Measurements from ENCODE around the gene NOL9. TPM values are rescaled to one million over a fixed set of nuclear protein-coding genes. Genes with fewer than 3 reads are reported as not detected.

Gene NOL9
- total and polyA plus RNA-seq, 2 of the 13 experiments (the other 11 are each of a cell fraction or from before 2014, with no cell fraction given): 18.0 to 24.7 TPM

- TF ChIP-seq ZNF883 (CRISPR knock-in tag; IDR thresholded peaks at IDR 0.05; ENCODE audit: not compliant biosample characterization): no peak
- TF ChIP-seq PATZ1 (CRISPR knock-in tag; IDR thresholded peaks at IDR 0.05): peak; percentile 35; the same call in 1 of the 2 replicates
- TF ChIP-seq SALL2 (CRISPR knock-in tag; IDR thresholded peaks at IDR 0.05): no peak
- TF ChIP-seq CENPBD1 (CRISPR knock-in tag; IDR thresholded peaks at IDR 0.05; ENCODE audit: borderline replicate concordance, low read depth): no peak
- no peak for TF ChIP-seq IRF1 (CRISPR knock-in tag; IDR thresholded peaks at IDR 0.05; ENCODE audit: low read depth)
- no peak for TF ChIP-seq NFE2 (CRISPR knock-in tag; IDR thresholded peaks at IDR 0.05)
- no peak for TF ChIP-seq ARID2 (CRISPR knock-in tag; IDR thresholded peaks at IDR 0.05; ENCODE audit: borderline replicate concordance)
- TF ChIP-seq, protein P1, sequence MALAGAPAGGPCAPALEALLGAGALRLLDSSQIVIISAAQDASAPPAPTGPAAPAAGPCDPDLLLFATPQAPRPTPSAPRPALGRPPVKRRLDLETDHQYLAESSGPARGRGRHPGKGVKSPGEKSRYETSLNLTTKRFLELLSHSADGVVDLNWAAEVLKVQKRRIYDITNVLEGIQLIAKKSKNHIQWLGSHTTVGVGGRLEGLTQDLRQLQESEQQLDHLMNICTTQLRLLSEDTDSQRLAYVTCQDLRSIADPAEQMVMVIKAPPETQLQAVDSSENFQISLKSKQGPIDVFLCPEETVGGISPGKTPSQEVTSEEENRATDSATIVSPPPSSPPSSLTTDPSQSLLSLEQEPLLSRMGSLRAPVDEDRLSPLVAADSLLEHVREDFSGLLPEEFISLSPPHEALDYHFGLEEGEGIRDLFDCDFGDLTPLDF (CRISPR knock-in tag; IDR thresholded peaks at IDR 0.05): no peak
- TF ChIP-seq SNAI1 (CRISPR knock-in tag; IDR thresholded peaks at IDR 0.05; ENCODE audit: borderline replicate concordance): no peak
- no peak for TF ChIP-seq SIN3B (IDR thresholded peaks at IDR 0.05; ENCODE audit: low read length)
- no peak for TF ChIP-seq SP5 (CRISPR knock-in tag; IDR thresholded peaks at IDR 0.05; ENCODE audit: borderline replicate concordance, low read depth)
- no peak for TF ChIP-seq CBX1 (IDR thresholded peaks at IDR 0.05; ENCODE audit: low read depth)
- no peak for TF ChIP-seq SUZ12 (IDR thresholded peaks at IDR 0.05; ENCODE audit: low read depth, low read length)
- TF ChIP-seq, protein P2, sequence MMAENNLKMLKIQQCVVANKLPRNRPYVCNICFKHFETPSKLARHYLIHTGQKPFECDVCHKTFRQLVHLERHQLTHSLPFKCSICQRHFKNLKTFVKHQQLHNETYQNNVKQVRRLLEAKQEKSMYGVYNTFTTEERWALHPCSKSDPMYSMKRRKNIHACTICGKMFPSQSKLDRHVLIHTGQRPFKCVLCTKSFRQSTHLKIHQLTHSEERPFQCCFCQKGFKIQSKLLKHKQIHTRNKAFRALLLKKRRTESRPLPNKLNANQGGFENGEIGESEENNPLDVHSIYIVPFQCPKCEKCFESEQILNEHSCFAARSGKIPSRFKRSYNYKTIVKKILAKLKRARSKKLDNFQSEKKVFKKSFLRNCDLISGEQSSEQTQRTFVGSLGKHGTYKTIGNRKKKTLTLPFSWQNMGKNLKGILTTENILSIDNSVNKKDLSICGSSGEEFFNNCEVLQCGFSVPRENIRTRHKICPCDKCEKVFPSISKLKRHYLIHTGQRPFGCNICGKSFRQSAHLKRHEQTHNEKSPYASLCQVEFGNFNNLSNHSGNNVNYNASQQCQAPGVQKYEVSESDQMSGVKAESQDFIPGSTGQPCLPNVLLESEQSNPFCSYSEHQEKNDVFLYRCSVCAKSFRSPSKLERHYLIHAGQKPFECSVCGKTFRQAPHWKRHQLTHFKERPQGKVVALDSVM (CRISPR knock-in tag; IDR thresholded peaks at IDR 0.05): no peak
- no peak for TF ChIP-seq SRSF4 (IDR thresholded peaks at IDR 0.05; ENCODE audit: low read depth, low read length, poor library complexity, severe bottlenecking)
- no peak for TF ChIP-seq ZNF740 (CRISPR knock-in tag; IDR thresholded peaks at IDR 0.05)
- no peak for TF ChIP-seq AKNA (CRISPR knock-in tag; IDR thresholded peaks at IDR 0.05; ENCODE audit: borderline replicate concordance)
Measured at GRCh38 chr1:6486433-6487011, 67.8 kb downstream of the NOL9 start (continued).
